ENCODE measurements around the gene SORCS2. TPM values are rescaled to one million over a fixed set of nuclear protein-coding genes. Genes with fewer than 3 reads are reported as not detected.

Gene SORCS2
- total RNA-seq, 4 donors from 2014 or later: 0.07 to 1.2 (median 0.11) TPM

DNA sequence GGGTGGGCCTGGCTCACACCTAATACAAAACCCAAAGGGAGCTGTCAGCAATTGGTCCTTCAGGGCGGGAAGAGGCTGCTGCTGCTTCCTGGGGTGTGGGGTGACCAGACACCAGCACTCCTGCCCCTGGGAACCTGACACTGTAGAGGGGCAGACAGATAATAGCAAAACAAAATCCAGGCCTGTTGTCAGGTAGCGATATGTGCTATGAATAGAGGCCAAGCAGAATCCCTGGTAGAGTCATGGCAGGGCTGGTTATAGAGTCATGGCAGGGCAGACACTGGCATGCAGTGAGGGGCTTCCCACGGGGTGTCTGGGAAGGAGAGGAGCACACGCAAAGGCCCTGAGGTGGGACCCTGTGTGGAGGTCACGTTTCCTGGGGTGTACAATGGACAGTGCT lies 321.9 kb downstream of the SORCS2 start:
- Histone ChIP-seq H3K4me3 (no peak overlapping the region), H3K36me3 (no peaks in the 10 kb centered on the region), H3K4me1 (no peaks in the 10 kb centered on the region), H3K27me3 (peaks cover 2 to 26% (median 9%) of the 10 kb centered on the region in 3 donors), H3K27ac (no peak overlapping the region), H3K9me3 (no peaks in the 10 kb centered on the region)
- ATAC-seq: no peak
- TF ChIP-seq, protein P1, sequence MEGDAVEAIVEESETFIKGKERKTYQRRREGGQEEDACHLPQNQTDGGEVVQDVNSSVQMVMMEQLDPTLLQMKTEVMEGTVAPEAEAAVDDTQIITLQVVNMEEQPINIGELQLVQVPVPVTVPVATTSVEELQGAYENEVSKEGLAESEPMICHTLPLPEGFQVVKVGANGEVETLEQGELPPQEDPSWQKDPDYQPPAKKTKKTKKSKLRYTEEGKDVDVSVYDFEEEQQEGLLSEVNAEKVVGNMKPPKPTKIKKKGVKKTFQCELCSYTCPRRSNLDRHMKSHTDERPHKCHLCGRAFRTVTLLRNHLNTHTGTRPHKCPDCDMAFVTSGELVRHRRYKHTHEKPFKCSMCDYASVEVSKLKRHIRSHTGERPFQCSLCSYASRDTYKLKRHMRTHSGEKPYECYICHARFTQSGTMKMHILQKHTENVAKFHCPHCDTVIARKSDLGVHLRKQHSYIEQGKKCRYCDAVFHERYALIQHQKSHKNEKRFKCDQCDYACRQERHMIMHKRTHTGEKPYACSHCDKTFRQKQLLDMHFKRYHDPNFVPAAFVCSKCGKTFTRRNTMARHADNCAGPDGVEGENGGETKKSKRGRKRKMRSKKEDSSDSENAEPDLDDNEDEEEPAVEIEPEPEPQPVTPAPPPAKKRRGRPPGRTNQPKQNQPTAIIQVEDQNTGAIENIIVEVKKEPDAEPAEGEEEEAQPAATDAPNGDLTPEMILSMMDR (IDR thresholded peaks at IDR 0.05 in 4 of 5, conservative IDR thresholded peaks at IDR 0.05 in 1 of 5): no peak
- no peak for TF ChIP-seq POLR2A (IDR thresholded peaks at IDR 0.05)
- intact Hi-C loops (cut with DNase I; ENCODE audit: low total_unique reads) (no loop called here), in situ Hi-C loops (cut with MboI; ENCODE audit: low sequenced_read_pairs in 4 of 4) (no loop called here)
- no peak for DNase-seq

DNA sequence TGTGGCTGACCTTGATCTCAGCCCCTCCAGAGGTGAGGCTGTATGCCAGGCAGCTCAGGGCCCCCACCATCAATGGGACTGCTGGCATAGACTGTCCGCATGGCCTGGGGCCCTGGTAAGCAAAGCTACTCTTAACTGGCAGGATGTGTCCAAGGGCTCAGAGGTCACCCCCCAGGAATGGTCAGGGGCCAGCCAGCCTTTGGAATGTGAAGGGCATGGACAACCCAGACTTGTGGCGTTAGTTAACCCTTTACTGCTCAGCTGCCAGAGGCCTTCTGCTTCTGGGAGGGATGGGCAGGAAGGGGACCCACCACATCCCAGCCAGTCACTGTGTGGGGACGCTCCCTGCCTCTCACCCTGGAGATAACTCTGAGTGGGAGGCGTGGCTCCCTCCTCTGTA lies 322.5 kb downstream of the SORCS2 start:
- intact Hi-C loops (cut with DNase I; ENCODE audit: low total_unique reads) (no loop called here), in situ Hi-C loops (cut with MboI; ENCODE audit: low sequenced_read_pairs in 4 of 4) (no loop called here)
- H3K9me3 ChIP-seq: no peaks in the 10 kb centered on the region
- ATAC-seq: no peak
- no peak overlapping the region for H3K27ac ChIP-seq
- peaks cover 7 to 24% (median 11%) of the 10 kb centered on the region in 3 donors for H3K27me3 ChIP-seq
- H3K4me1 ChIP-seq: no peaks in the 10 kb centered on the region
- DNase-seq: no peak
- no peaks in the 10 kb centered on the region for H3K36me3 ChIP-seq
- H3K4me3 ChIP-seq: no peak overlapping the region
- TF ChIP-seq, protein P1 (IDR thresholded peaks at IDR 0.05 in 4 of 5, conservative IDR thresholded peaks at IDR 0.05 in 1 of 5): no peak
- TF ChIP-seq POLR2A (IDR thresholded peaks at IDR 0.05): no peak

DNA sequence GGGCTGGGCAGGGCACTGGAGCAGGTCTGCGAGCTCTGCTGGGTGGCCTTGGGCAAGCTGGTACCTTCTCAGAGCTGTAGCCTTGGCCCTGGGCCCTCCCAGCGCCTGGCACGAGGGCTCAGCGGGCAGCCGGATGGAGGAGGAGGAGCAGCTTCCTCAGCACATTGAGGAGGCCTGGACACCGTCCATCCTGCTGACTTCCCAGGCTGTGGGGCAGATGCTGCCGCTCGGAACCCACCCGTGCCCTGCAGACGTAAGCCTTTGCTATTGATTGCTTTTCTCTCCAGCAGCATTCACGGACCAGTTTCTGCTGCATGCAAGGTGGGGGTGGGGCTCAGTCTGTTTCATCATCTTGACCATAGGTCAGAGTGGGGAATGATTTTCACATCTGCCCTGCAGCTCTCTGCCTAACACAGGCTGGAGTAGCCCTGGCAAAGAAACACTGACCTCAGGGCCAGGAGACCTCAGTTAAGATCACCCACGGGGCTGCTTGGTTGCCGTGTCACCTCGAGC lies 323.1 kb downstream of the SORCS2 start:
- Histone ChIP-seq H3K4me1 (no peaks in the 10 kb centered on the region), H3K9me3 (no peaks in the 10 kb centered on the region), H3K4me3 (no peak overlapping the region), H3K27me3 (peaks cover 13 to 28% (median 14%) of the 10 kb centered on the region in 3 donors), H3K27ac (no peak overlapping the region), H3K36me3 (no peaks in the 10 kb centered on the region)
- intact Hi-C loops (cut with DNase I; ENCODE audit: low total_unique reads): no loop called here
- DNase-seq (no peak), ATAC-seq (no peak)
- no peak for TF ChIP-seq POLR2A (IDR thresholded peaks at IDR 0.05)
- in situ Hi-C loops (cut with MboI; ENCODE audit: low sequenced_read_pairs in 4 of 4): no loop called here

DNA sequence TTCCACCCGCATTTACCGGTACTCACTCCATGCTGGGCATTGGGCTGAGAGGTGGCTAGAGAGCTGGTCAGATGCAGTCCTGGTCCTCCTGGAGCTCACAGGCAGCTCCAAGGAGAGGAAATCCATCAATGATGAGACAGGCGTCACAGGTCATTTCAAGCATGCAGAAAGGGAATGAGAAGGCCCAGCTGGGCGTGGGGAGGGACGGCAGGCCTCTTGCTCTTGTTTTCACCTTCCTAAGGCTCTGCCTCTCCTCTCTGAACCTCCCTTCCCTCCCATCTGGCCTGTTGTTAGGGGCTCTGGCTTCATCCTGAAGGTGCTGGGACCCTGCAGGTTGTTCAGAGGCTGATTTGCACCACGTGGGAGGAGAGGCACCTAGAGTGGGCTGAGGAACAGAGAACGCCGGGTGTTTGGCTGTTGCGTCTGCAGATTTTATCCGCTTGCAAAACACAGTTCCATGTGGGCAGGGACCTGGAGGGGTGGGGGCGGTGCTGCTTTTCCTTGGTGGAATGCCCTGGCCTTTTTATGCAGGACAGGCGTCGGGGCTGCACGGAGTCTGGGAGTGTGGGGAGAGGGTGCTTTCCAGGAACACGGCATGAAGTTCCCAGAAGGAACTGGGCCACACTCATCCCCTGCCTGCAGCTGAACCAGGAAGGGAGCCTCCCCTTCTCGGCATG lies 323.9 kb downstream of the SORCS2 start:
- DNase-seq (no peak), ATAC-seq (no peak)
- peaks cover 21 to 35% (median 22%) of the 10 kb centered on the region in 3 donors for H3K27me3 ChIP-seq
- no peak overlapping the region for H3K4me3 ChIP-seq
- in situ Hi-C loops (cut with MboI; ENCODE audit: low sequenced_read_pairs in 4 of 4) (no loop called here), intact Hi-C loops (cut with DNase I; ENCODE audit: low total_unique reads) (no loop called here)
- no peaks in the 10 kb centered on the region for H3K4me1 ChIP-seq
- no peak for TF ChIP-seq POLR2A (IDR thresholded peaks at IDR 0.05)
- TF ChIP-seq, protein P1 (IDR thresholded peaks at IDR 0.05 in 4 of 5, conservative IDR thresholded peaks at IDR 0.05 in 1 of 5): no peak
- H3K27ac ChIP-seq: no peak overlapping the region
- no peaks in the 10 kb centered on the region for H3K36me3 ChIP-seq
- H3K9me3 ChIP-seq: no peaks in the 10 kb centered on the region

DNA sequence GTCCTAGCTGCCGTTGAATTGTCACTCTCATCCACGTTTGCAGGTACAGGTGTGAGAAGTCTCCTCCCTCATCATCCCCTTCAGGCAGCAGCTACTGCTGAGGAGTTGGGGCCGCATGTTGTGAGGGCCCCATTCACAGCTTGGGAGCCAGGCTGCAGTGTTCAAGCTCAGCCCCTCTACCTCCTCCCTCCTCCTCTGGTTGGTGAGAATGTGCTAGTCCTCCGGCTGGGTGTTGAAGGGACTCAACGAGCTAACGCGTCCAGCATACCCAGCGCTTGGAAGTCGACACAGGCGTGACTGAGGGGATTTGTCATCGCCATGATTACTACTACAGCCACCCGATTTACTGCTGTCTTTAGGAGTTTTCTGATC lies 324.4 kb downstream of the SORCS2 start:
- no peak for ATAC-seq
- H3K36me3 ChIP-seq: no peaks in the 10 kb centered on the region
- no peak overlapping the region for H3K27ac ChIP-seq
- H3K4me3 ChIP-seq: no peak overlapping the region
- no peak for DNase-seq
- no peaks in the 10 kb centered on the region for H3K9me3 ChIP-seq
- H3K4me1 ChIP-seq: no peaks in the 10 kb centered on the region
- peaks cover 24 to 40% (median 26%) of the 10 kb centered on the region in 3 donors for H3K27me3 ChIP-seq
- TF ChIP-seq POLR2A (IDR thresholded peaks at IDR 0.05): no peak
- TF ChIP-seq, protein P1 (IDR thresholded peaks at IDR 0.05 in 4 of 5, conservative IDR thresholded peaks at IDR 0.05 in 1 of 5): no peak
- in situ Hi-C loops (cut with MboI; ENCODE audit: low sequenced_read_pairs in 4 of 4): no loop called here
- intact Hi-C loops (cut with DNase I; ENCODE audit: low total_unique reads): no loop called here

Data from gastrocnemius medialis (tissue), 4 donors.